ENCODE data around the gene MAGI1.
"Not testable (repeated sequence)": the region's sequence is repeated elsewhere in the genome, so short reads cannot be mapped to it uniquely, and the experiment has no call there.

DNA sequence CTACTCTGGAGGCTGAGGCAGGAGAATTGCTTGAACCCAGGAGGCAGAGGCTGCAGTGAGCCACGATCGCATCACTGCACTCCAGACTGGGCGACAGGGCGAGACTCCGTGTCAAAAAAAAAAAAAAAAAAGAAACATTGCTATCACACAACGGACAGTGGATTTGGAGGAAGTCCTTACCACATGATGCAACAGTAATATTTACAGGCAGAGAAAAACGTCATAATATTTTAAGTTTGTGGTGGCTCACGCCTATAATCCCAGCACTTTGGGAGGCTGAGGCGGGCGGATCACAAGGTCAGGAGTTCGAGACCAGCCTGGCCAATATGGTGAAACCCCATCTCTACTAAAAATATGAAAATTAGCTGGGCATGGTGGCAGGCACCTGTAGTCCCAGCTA, 473.0 kb downstream of the MAGI1 start:
- not testable (repeated sequence) for TF ChIP-seq CTCF (IDR thresholded peaks at IDR 0.05 in 2 of 3, conservative IDR thresholded peaks at IDR 0.05 in 1 of 3; ENCODE audit: borderline replicate concordance in 1 of 3, insufficient read depth in 1 of 3, low read depth in 2 of 3, low read length in 2 of 3); POLR2AphosphoS5 (IDR thresholded peaks at IDR 0.05; ENCODE audit: low read depth, low read length); SP1 (IDR thresholded peaks at IDR 0.05; ENCODE audit: low read depth); ATF3 (IDR thresholded peaks at IDR 0.05); JUND (IDR thresholded peaks at IDR 0.05); REST (IDR thresholded peaks at IDR 0.05; ENCODE audit: low read depth); POLR2A (IDR thresholded peaks at IDR 0.05; ENCODE audit: borderline replicate concordance, extremely low read depth, insufficient read depth, insufficient read length); FOSL1 (IDR thresholded peaks at IDR 0.05; ENCODE audit: low read depth); ZFX (IDR thresholded peaks at IDR 0.05); RAD21 (IDR thresholded peaks at IDR 0.05; ENCODE audit: low read depth); EZH2 (IDR thresholded peaks at IDR 0.05); SIN3A (IDR thresholded peaks at IDR 0.05; ENCODE audit: low read depth); EZH2phosphoT487 (IDR thresholded peaks at IDR 0.05; ENCODE audit: borderline replicate concordance)
- TF ChIP-seq, protein P1, sequence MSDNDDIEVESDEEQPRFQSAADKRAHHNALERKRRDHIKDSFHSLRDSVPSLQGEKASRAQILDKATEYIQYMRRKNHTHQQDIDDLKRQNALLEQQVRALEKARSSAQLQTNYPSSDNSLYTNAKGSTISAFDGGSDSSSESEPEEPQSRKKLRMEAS (IDR thresholded peaks at IDR 0.05): not testable (repeated sequence)
